HCEC 1CT (cell line): ENCODE data around the gene NFIA.
"Not testable (repeated sequence)": the region's sequence is repeated elsewhere in the genome, so short reads cannot be mapped to it uniquely, and the experiment has no call there.

Experiments
- DNase-seq: peaks from one replicate; pipeline ENCODE4 v3.0.0-alpha.2; 2017

Gene NFIA

DNA sequence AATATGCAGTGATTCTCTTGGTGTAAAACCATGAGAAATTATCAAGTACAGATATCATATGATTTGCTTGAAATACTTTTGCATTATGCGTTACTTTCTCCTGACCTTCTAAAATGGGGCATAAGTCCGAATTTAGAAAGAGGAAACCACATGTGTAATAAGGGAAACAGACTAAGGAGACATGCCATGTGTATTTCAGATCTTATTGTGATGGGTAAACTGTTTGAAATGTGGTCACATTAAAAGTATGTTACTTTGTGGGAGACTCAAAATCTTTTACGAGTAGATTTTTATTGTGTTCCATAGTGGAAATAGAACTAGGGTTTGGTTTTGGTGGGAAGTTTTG, 173.0 kb downstream of the NFIA start:
- no peak for DNase-seq

DNA sequence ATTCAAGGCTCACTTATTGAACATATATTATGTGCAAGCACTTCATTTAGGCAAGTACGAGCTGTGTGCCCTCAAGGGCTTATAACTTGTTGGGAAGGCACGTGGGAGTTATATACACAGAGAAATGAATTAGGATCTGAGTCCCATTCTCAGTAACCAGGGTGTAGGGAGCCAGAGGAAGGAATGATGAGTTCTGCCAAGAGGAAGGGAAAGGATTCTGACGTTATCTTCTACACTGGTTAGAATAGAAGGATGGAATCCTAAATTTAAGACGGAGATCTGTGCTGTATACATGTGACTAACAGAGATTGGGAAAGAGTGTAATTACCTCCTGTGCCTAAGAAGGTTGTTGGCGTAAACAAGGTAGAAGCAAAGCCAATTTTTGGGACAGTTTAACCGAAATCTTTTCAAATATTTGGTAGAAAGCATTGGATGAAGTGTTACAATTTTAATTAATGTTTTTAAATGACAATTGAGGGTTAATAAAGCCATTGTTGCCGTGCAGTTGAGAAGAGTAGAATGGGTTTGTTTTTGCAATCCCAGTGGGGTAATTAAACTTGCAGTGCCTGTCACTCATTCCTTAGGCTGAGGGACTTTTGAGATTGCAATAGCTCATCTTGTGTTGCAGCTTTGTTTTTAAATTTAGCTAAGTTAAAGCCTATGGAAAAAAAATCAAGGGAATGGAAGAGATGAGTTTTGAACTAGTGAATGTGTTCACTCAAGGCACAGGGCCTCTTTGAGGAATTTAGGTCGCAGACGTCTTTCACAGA, 177.2 kb downstream of the NFIA start:
- DNase-seq: no peak

DNA sequence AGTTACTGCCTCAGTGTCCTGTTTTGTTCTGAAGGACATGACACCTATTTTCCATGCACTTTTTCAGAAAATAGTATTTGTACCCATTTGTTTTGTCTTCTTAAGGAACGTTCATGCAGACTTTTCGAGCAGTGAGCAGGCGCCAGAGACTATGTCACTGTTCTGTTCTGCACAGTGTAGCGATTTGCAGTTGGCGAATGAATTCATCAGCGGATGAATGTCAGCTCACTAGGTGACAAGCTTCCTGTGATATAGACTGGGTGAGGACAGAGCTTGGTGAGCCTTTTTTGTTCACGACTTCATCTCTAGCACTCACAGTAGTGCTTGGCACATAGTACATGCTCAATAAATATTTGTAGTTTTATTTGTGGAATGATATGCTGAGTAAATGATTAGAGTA, 177.8 kb downstream of the NFIA start:
- DNase-seq: no peak

DNA sequence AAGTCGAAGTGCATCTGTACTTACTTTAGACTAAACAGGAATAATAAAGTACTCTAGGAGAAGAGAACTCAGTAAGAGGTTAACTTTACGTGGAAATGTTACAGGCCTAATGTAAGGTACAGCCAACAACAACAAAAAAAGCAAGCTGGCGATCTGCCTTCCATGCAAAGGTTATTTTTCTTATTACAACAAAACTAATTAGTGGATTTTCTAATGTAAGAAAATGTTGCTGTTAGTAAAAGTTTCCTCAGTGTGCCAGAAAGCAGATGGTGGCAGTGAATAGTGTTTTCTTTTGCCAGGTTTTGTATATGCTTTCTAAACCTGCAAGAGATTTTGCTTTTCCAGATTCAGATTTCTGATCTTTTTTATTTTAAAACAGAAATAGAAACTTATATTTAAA, 179.2 kb downstream of the NFIA start:
- no peak for DNase-seq

DNA sequence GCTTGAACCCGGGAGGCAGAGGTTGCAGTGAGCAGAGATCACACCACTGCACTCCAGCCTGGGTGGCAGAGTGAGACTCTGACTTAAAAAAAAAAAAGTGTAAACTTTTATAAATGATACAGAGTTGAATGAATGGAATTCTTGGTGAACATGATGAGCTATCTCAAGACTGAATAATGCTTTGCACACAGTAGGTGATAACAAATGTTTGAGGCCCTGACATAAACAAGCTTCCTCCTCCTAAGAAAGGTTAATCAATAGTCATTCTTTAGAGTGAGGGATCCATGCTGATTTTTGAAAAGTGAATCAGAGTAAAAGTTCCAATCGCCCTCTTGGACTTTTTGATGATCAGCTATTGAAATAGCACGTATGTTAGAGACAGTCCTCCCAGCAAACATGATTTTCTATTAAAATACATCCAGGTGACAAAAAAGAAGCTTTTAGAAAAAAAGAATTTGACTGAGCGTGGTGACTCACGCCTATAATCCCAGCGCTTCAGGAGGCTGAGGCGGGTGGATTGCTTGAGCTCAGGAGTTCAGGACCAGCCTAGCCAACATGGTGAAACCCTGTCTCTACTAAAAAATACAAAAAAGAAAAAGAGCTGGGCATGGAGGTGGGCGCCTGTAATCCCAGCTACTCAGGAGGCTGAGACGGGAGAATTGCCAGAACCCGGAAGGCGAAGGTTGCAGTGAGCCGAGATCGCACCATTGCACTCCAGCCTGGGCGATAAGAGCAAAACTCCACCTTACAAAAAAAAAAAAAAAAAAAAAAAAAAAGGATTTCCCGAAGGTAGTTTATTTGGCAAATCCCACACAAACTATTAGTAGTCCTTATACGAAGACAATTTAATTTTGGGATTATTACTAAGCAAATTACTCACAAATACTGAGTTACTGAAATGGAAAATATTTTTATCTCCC, 181.8 kb downstream of the NFIA start:
- DNase-seq: no peak

DNA sequence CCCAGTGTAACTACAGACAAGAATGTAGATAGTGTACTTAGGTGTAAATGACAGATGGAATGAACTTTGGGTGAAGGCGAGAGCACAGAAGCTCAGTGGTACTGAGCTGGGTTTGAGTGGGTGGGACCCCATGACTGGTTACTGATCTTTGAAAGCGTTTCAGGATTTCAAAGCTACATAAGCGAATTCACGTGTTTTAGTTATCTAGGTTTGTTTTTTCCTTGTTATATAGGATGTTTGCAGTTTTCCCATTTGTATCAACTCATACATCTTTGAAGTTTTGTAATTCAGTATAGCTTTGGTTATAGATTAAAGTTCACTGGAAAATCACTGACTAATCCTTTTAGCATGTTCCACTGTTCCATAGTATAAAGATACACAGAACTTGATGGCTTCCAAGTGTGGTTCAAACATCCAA, 182.5 kb downstream of the NFIA start:
- no peak for DNase-seq

DNA sequence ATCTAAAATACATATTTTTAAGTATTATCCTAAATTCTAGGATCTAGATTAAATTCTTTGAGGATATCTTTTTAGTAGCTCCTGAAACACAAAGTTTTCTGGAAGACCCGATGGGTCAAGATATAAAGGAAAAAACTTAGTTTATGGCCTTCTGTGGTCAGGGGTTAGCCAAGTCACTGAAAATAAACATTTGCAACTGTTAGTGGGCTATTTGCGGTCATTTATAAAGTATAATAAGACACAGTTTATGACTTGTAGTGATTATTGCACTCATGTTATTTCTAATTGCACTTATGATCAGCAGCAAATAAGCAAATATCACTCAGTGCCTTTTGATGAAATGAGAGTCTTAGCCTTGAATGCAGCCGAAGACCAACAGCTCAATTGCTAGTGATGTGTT, 183.3 kb downstream of the NFIA start:
- no peak for DNase-seq

DNA sequence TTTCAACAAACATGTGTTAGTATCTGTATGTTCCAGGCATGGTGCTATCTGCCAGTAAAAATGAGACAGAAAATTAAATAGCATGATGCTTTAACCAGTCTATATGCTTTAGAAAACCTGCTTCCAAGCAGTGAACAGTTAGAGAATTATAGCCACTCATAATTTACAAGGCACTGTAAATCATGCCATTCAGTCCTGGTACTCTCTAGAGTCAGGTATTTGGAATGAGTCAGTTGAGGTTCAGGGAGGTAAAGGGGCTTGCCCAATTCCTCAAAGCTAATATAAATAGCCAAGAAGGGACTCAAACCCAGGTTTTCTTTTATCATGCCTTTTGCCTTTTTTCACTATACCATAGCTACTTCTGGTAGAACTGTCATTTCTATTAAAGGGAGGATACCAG, 184.4 kb downstream of the NFIA start:
- DNase-seq: no peak

DNA sequence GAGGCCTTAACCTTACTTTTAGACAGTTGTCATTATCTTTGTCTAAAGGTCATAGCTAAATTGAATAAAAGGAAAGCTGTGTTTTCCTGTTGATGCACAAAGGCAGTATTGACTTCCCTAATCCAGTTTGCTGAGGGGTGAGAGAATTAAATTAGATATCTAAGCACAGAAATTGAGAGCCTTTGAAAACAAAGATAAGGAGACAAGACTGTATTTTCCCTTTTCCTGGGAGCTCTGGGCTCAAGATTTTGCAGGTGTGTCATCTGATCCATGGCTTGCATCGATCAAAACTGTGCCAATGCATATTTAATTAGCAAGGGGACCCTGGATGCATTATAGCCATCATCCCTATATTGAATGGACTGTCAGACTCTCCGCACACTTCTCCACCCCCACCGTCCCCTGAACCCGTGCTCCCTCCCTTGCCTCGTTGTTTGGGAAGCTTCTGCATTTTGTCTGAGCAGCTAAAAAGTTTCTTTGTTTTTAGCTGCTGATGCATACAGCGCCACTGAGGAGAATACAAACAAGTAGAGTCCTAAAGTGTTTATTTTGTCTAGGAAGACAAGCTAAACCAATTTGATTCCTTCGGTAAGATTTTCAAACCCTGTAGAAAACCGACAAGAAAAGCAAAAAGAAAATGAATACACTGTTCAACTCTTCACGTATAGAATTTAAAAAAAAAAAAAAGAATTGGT, 186.3 kb downstream of the NFIA start:
- no peak for DNase-seq

DNA sequence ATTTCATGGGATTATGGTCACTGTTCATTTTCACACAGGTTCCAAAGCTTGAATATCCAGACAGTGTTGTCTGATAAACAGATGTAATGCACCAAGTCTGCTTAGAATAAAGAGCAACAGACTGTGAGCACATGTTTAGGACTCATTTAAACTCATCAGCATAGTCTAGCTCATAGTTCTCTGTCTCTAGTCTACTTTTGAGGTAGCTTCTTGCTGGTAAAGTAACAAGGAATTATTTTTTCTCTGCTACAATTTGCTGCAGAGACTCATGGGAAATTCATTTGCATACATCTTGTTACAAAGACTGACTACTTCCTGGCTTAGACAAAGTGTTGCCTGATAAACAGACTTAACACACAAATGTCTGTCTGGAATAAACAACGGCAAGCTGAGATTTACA, 187.2 kb downstream of the NFIA start:
- DNase-seq: no peak

DNA sequence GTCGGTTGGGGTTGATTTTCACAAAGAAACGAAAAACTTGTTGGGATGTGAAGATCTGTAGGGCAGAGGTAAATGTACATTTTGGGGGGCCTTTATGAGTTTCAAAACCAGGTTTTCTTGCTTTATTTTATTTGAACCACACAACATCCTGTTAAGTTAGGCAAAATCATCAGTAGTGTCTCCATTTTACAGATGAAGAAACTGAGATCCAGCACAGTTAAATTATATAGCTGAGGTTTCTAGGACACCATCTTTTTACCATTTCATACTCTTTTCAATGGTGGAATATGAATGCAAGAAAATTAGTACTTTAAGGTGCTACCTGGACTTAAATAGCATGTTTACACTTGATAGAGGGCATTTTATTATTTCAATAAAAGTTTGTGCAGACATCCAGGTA, 187.7 kb downstream of the NFIA start:
- no peak for DNase-seq

DNA sequence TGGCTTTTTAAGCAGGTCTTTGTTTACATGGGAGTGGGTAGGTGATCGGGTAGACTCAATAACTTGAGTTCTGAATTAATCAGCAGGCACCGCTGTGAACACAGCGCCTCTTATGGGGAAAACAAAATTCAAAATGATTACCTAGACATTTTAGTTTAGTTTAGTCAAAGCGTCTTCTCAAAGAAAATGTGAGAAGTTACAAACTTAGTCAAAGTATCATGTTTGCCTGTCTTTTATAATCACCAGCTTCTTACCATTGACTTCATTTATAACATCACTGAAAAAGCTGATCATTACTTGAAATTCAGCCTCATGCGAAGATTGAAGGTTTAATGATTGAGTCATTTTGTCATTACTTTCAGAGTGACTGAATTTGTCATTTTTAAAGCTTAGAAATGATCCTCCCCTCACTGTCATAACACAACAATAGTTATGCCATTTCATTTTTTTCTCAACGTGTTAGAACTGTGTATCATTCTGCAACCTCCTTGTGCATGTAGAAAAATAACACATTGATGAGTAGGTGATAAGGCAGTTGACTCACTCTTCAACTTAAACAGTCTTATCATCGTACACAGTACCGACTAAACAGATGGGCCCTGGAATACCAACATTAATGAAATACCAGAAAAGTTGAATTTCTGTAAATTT, 188.5 kb downstream of the NFIA start:
- no peak for DNase-seq

DNA sequence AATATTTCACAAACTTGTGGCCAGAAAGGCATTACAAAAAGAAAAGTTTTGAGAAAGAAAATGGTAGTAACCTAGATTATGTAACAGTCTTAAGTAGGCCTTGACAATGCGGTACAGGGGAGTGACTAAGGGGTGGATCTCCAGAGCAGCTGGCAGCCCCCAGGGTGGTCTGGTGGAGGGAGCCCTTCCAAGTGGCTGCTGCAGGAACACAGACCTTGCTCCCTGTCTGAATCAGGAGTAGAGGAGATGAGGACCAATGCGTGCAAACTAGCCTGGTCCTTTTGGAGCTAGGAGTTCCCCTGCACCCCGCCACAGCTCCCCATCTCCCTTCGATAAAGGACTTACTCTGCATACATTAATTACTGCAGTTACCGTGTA, 189.0 kb downstream of the NFIA start:
- DNase-seq: no peak

DNA sequence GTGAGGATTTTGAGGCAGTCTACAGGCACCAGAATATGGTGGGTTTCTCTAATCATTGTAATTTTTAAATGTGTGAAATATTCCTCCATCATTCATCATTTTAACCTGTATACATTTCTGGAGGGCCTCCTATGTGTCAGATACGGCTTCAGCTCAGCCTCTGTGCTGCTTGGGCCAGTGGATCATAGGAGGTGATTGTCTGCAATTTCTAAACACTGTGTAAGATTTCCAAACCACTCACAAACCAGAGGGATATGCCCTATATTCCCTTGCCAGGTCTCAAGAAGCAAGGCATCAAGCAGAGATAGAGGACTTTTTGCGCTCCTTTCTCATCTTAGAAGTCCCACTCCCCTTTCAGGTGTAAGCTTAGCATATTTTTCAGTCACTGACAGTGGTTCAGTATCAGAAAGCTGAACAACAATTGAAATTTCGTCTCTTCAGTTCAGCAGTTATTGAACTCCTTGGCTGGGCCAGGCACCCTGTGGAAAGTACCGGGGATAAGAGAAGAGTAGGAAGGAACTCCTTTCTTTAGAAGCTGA, 190.9 kb downstream of the NFIA start:
- DNase-seq: no peak

DNA sequence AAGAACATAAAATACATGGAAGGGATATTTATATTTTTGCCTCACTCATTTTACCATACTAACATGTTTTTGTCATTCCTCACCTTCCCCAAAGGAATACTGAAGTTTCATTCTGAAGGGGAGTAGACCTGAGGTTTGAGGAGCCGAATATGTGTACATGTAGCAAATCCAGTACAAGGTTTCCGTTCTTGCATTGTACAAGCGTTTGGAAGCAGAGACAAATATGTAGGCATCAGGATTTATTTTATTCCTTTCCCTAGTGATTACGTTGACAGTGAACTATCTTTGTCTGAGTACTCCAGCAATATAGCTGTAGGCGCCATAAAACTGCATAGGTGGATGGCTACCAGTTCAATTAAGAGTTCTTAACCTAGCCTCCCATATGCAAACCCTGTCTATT, 191.5 kb downstream of the NFIA start:
- DNase-seq: no peak

DNA sequence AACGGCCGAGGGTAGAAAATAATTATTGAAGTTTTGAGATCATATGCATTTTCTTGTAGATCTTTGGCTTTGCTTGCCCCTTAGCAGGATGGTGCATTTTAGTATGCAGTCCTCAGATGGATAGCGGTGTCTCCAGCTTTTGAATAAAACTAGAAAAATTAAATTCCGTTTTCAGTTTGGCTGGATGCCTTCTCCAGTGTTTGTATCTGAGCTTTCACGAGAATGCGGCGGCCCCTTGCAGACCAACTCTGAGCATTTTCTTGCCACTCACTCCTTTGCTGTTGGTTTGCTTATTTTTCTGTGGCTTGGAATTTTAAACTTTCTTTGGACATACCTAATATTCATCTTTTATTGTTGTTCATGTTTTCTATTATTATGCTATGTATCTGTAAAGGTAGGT, 192.6 kb downstream of the NFIA start:
- no peak for DNase-seq

DNA sequence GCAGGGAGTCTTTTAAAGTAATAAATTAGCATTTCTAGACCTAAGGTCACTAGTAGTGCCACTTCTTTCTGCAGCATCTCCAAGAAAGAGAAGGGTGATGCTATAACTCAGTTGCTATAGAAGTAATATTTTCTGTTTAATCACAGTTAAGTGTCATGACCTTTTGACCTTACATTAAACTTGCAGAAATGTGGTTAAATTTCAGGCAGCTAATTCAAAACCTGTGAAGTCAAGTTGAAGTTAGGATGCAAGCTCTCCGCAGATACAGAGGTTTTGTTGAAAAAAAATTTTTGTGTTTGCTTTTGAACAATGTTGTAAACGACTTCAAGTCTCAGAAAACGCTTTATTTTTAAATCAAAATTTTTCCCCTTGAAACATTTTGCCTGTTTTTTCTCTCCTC, 193.9 kb downstream of the NFIA start:
- no peak for DNase-seq

DNA sequence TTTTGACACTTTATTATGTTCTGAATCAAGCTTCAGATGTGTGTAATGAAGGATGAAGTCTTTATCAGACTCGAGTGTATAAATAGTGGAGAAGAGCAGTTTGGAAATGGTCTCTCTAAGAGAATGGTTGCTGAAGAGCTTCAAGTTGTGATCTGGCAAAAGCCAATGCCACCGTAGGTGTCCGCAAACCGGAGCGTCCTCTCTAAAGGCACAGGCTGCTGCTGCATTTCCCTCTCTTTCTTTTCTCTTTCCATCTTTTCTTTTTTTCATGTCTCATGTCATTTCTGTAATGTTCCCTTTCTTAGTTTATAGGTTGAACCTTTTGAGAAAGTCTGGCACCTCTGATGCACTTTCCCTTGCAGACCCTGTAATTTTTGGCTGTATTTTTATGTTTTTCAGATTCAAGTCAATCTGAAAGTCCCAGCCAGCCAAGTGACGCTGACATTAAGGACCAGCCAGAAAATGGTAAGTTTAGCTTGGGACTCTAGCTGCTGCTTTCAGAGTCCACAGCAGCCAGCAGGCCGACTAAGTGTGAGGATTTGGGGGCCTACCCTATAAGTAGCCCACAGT, 194.8 kb downstream of the NFIA start:
- no peak for DNase-seq

DNA sequence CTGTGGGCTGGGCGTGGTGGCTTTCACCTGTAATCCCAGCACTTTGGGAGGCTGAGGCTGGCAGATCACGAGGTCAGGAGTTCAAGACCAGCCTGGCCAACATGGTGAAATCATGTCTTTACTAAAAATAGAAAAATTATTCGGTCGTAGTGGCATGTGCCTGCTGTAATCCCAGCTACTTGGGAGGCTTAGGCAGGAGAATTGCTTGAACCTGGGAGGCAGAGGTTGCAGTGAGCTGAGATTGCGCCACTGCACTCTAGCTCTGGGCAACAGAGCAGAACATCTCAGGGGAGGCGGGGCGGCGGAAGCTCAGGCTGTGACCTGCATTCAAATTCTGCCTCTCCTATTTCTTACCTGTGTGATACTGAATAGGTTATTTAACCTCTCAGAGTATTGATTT, 196.1 kb downstream of the NFIA start:
- DNase-seq: not testable (repeated sequence)

DNA sequence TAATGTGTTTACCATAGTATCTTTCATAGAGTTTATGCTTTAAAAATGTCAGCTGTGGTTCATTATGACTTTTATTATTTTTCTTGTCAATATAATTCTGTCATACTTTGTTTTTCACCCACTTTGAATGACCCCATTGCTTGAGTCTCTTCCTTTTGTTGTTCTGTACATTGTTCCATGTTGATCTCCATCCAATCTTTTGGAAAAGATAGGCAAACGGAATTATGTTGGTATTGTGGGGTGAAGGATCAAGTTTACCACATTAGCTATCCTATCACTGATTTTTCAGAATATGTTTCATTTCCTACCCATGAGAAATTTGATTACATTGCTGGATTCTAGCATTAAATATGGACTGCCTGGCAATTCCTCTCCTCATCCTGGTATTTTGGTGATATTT, 196.6 kb downstream of the NFIA start:
- DNase-seq: no peak

DNA sequence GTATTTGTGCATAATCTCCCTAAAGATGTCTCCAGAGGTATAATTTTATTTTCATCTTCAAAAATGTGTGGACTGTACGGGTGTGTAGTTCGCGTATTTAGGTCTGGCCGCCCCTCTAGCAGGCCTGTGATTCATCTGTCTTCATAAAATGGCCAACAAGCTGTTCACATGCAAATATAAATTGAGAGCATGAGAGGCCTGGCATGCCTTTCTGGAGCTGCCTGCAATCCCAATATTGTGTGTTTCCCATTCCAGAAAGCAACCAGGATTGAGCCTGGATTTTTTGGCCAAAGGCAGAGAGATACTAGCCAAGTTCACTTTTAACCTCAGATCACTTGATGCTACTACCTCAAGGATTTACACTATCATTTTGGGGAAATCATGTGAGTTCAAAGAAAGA, 197.2 kb downstream of the NFIA start:
- no peak for DNase-seq

DNA sequence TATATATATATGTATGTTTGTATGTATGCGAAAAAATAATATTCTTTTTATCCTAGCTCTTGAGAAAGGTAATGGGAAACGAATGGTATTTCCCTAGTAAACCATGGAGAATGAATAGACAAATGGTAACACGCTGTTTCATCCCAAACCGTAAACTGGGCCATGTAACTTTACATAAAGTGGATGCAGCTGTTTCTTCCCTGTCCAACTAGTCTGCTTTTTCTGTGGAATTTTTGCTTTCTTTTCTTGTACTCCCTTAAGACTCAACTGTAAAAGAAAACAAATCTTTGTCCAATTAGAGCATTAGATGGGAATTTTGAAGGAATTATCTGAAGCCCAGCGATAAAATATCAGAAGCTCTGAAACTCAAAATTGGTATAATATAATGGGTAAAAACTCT, 198.1 kb downstream of the NFIA start:
- no peak for DNase-seq

DNA sequence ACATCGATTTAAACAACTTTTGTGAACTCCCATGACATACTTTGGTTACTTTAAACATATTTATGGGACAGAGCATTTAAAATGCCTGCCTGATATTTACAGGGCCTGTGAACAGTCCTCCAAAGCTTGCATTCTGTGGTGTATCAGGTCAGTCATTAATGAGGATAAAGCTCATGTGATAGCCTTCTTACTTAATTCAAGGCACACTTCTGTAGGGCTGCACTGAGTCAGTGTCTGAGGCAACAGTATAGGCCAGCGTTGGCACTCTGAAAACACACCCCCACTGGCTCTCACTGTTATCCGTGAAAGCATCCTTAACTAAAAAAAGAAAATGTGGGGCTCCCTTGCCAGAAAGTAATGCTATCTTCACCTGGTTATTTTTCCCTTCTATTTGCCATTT, 200.0 kb downstream of the NFIA start:
- DNase-seq: peak; percentile 24
